ENCODE data around the gene THBS3. TPM values are rescaled to one million over a fixed set of nuclear protein-coding genes. Genes with fewer than 3 reads are reported as not detected.
"Not testable (repeated sequence)": the region's sequence is repeated elsewhere in the genome, so short reads cannot be mapped to it uniquely, and the experiment has no call there.

The THBS3 gene
- total RNA-seq, 1 donor from 2014 or later: 5.7 TPM

- intact Hi-C loops (cut with DNase I): loop anchor here (5.0 kb wide), 1 partner anchor 35 kb away; the partner anchor contains the start of genes MTX1 and THBS3
- DNase-seq (ENCODE audit: missing footprints): no peak
- peak; percentile 1 for ATAC-seq
These were observed 34.2 kb upstream of the THBS3 start for GRCh38 chr1:155241841-155242264.

- intact Hi-C loops (cut with DNase I): loop anchor here (5.0 kb wide), 1 partner anchor 34 kb away; the partner anchor contains the start of genes MTX1 and THBS3
- ATAC-seq (peak; percentile 15), DNase-seq (ENCODE audit: missing footprints) (no peak)
These were observed 33.5 kb upstream of the THBS3 start for GRCh38 chr1:155241069-155241679.

DNA sequence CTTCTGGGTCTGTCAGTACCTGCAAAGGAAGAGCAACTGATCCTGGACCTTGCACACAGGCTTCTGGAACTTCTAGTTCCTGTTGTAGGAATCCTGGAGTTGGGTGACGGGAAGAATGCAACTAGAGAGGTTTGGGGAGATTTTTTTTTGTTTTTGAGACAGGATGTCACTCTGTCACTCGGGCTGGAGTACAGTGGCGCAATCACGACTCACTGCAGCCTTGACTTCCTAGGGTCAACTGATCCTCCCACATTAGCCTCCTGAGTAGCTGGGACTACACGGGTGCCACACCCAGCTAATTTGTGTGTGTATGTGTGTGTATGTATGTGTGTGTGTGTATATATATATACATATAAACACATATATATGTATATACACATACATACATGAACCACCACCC is 28.8 kb upstream of the THBS3 start:
- intact Hi-C loops (cut with DNase I): no loop called here
- ATAC-seq: no peak

DNA sequence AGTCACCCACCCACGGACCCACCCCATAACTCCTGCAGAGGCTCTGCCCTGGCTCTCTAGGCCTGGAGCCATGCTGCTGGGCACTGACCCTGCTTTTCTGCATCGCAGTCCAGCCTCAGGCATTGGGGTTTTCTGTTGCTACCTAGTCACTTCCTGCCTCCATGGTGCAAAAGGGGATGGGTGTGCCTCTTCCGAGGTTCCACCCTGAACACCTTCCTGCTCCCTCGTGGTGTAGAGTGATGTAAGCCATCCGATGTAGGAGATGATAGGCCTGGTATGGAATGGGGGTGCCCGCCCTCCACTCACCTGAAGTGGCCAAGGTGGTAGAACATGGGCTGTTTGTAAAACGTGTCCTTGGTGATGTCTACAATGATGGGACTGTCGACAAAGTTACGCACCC is 27.7 kb upstream of the THBS3 start:
- DNase-seq (ENCODE audit: missing footprints); ATAC-seq; intact Hi-C loops (cut with DNase I): not testable (repeated sequence)

More for the DNA sequence above, 28.8 kb upstream of the THBS3 start:
- DNase-seq (ENCODE audit: missing footprints): no peak

GRCh38 chr1:155233502-155233901 is 25.8 kb upstream of the THBS3 start:
- DNase-seq (ENCODE audit: missing footprints); intact Hi-C loops (cut with DNase I); ATAC-seq: not testable (repeated sequence)

DNA sequence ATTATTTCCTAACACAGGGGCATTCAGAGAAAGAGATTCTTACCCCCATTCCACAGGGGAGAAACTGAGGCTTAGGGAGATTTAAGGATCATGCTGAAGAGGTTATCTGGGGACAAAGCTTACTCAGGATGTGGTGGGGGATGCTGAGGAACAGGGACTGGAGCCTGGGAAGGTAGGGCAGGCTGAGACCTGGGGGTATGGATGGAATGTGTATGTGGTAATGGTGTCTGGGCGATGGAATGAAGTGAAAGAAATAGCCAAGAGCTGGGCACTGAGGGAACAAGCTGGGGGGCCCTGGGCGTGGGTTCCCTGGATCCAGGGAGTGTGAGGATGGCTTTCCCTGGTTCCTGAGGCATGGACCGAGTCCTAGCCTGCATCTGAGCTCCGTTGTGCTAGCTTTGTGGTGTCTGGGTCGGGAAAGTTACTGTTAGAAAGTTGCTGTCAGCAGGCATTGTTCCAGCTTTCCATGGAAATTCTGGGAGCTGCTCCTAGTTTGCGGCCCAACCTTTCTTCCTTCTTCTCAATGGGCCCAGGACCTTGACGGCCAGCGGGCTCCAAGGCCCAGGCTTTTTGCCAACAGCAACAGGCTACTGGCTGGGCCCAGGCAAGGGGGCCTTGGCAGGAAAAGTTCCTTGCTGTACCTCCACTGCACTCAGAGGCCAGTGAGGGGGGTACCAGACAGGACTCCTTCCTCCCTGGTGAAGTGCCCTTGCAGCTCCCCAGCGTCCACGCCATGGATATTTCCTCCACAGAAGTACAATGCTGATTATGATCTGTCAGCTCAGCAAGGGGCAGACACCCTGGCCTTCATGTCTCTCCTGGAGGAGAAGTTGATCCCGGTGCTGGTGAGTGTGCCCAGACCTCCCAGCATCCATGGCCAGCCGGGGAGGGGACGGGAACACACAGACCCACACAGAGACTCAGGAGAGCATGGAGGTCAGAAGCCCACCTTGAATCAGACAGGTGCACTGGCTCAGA is 24.6 kb upstream of the THBS3 start:
- intact Hi-C loops (cut with DNase I); ATAC-seq: not testable (repeated sequence)

DNA sequence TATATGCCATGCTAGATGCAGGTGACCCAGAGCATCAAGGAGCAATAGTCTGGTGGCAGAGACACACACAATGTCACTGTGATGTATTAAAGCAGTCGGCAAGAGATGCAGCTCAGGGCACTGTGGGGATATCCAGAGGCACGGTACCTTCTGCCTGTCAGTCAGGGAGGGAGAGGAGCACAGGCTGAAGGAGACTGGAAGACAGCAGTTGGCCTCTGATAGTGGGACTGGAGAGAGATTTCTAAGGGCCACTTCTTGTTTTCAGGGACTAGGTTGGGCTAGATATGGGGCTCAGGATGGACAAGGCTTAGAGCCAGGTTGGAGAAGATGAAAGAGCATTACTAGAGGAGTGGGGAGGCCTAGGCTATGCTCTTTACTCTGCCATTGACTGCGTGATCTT is 23.6 kb upstream of the THBS3 start:
- DNase-seq (ENCODE audit: missing footprints); intact Hi-C loops (cut with DNase I); ATAC-seq: not testable (repeated sequence)

More for the DNA sequence above, 24.6 kb upstream of the THBS3 start:
- not testable (repeated sequence) for DNase-seq (ENCODE audit: missing footprints)

- ATAC-seq (no peak), DNase-seq (ENCODE audit: missing footprints) (no peak)
- intact Hi-C loops (cut with DNase I): no loop called here
These were observed 20.4 kb upstream of the THBS3 start for GRCh38 chr1:155228096-155228427.

DNA sequence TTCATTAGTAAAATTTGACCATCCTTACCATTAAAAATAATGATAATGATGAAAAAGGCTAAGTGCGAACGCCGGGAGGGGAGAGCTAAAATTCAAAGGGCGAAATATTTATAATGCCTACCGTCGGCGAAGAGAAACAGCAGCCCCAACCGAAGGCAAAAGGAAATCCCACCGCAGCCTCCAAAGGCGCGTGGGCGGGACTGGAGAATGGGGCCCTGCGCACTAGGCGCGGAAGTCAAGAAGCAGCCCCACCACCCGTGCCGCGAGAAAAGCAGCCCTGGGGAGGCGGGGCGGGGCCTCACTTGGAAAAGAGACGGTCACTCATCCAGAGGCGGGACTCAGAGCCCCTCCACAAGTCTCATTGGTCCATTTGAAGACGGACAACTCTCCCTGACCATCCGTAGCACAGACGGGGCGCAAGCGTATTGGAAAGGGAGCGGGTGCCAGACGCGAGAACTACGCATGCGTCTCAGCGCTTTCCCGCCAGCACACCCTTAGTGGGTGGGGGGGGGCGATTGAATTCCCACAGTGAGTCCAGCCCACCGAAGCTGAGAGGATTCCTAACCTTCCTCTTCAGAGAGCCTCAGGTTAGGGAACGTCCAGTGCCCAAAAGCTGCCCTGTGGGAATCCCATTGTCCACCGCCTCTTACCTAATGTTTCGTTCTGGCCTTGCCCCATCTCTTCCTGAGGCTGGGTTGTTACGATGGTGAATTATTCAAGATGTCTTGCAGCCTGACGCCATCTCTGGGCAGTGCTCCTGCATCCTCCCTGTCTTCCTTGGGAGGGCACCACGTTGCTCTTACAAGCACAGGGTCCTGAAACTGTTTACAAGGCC is 19.8 kb upstream of the THBS3 start:
- intact Hi-C loops (cut with DNase I): loop anchor here (2.0 kb wide), 1 partner anchor 51 kb away; no protein-coding TSS in a partner anchor
- DNase-seq (ENCODE audit: missing footprints): peak; percentile 99
- ATAC-seq: peak; percentile 99

- intact Hi-C loops (cut with DNase I): loop anchor here (1.0 to 2.0 kb wide), 2 partner anchors 20 to 50 kb away; partner anchors contain the start of gene THBS3
- DNase-seq (ENCODE audit: missing footprints): peak; percentile 74
These were observed 19.2 kb upstream of the THBS3 start for GRCh38 chr1:155226910-155227260.

DNA sequence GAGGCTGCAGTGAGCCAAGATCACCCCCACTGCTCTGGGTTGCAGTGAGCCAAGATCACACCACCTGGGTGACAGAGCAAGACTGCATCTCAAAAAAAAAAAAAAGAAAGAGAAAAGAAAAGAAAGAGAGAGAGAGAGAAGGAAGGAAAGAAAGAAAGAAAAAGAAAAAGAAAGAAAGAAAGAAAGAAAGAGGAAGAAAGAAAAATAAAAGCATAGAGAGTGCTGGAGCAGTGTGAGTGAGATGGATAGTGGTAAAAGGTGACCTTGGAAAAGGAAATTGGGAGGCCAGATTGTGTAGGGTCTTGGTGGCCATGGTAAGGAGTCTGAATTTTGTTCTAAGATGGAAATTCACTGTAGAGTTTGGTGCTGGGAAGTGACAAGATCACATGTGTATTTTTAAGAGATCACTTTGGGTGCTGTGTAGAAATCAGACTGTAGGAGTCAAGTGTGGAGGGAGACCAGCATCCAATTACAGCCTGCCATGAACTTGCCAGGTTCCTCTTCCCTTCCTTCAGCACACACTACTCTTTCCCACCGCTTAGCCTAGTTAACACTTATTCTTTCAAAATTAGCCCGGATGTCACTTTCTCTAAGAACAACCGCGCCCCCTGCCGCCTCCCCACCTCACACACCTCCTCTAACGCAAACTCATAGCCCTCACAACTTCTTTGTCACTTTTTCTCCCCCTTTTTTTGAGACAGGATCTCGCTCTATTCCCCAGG is 18.7 kb upstream of the THBS3 start:
- DNase-seq (ENCODE audit: missing footprints) (peak; percentile 93), ATAC-seq (peak; percentile 61)
- intact Hi-C loops (cut with DNase I): loop anchor here (1.0 to 2.0 kb wide), 2 partner anchors 19 to 50 kb away; partner anchors contain the start of gene THBS3

More at GRCh38 chr1:155226910-155227260, 19.2 kb upstream of the THBS3 start:
- peak; percentile 27 for ATAC-seq

DNA sequence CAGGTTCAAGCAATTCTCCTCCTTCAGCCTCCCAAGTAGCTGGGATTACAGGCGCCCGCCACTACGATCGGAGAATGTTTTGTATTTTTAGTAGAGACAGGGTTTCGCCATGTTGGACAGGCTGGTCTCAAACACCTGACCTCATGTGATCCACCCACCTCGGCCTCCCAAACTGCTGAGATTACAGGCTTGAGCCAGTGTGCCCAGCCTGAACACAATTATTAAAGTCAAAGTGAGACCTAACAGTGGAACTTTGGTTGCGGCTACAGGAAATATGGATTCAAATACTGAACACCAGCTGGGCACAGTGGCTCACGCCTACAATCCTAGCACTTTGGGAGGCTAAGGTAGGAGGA is 17.7 kb upstream of the THBS3 start:
- DNase-seq (ENCODE audit: missing footprints); intact Hi-C loops (cut with DNase I); ATAC-seq: not testable (repeated sequence)

DNA sequence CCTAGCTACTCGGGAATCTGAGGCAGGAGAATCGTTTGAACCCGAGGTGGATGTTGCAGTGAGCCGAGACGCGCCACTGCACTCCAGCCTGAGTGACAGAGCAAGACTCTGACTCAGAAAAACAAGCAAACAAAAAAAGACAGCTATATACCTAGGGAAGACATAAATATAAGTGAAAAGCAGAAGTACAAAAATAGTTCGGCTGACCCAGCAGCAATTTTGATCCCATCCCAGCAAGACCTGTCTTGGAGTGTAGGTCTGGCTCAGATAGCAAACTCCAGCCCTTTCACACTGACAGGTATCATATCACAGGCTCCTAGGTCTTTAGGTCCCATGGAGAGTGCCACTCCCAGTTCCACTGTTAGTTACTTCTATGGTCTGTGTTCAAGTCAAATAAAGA is 15.3 kb upstream of the THBS3 start:
- DNase-seq (ENCODE audit: missing footprints) (no peak), ATAC-seq (no peak)
- intact Hi-C loops (cut with DNase I): no loop called here

DNA sequence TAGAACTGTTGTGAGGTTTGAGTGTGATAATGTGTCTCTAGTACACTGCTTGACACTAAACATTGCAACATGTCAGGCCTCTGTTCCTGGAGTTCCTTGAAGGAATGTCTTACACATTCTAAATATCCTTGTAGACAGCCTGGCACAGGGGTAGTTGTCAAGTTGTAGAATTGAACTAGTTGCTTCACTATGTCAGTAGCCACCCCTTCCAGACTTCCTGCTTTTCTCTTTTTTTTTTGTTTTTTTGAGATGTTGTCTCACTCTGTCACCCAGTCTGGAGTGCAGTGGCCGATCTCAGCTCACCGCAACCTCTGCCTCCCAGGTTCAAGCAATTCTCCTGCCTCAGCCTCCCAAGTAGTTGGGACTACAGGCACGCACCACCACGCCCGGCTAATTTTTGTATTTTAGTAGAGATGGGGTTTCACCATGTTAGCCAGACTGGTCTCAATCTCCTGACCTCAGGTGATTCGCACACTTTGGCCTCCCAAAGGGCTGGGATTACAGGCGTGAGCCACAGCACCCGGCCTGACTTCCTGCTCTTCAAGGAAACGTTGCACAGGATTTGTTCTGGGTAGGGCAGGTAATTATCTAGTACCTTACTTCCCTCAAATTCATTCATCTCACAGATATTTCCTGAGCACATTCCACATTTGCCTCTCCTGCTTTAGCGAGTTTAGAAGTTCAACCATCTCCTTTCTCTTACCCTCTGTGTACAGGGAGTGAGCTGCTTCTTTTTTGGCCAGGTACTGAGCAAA is 12.7 kb upstream of the THBS3 start:
- DNase-seq (ENCODE audit: missing footprints); ATAC-seq; intact Hi-C loops (cut with DNase I): not testable (repeated sequence)

GRCh38 chr1:155219592-155220031 is 11.9 kb upstream of the THBS3 start:
- ATAC-seq (peak; percentile 17), DNase-seq (ENCODE audit: missing footprints) (no peak)
- intact Hi-C loops (cut with DNase I): no loop called here

GRCh38 chr1:155218854-155219591 is 11.3 kb upstream of the THBS3 start:
- intact Hi-C loops (cut with DNase I): no loop called here
- DNase-seq (ENCODE audit: missing footprints) (no peak), ATAC-seq (peak; percentile 49)

DNA sequence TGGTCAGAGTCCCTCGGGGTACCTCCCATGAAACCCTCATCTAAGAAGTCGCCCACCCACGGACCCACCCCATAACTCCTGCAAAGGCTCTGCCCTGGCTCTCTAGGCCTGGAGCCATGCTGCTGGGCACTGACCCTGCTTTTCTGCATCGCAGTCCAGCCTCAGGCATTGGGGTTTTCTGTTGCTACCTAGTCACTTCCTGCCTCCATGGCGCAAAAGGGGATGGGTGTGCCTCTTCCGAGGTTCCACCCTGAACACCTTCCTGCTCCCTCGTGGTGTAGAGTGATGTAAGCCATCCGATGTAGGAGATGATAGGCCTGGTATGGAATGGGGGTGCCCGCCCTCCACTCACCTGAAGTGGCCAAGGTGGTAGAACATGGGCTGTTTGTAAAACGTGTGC is 7.0 kb upstream of the THBS3 start:
- DNase-seq (ENCODE audit: missing footprints); intact Hi-C loops (cut with DNase I): not testable (repeated sequence)

More for the DNA sequence above, 7.0 kb upstream of the THBS3 start:
- not testable (repeated sequence) for ATAC-seq
